ENCODE results near the gene IPO9.
"Not testable (repeated sequence)": the region's sequence is repeated elsewhere in the genome, so short reads cannot be mapped to it uniquely, and the experiment has no call there.

IPO9 gene

GRCh38 chr1:201810466-201811216 is 18.3 kb upstream of the IPO9 start:
- no peak for DNase-seq

GRCh38 chr1:201813226-201813625 is 15.7 kb upstream of the IPO9 start:
- DNase-seq, result no peak

GRCh38 chr1:201816309-201816854 is 12.6 kb upstream of the IPO9 start:
- no peak for DNase-seq

- DNase-seq, result no peak
These were observed 9.8 kb upstream of the IPO9 start for GRCh38 chr1:201818971-201819750.

GRCh38 chr1:201820413-201820812 is 8.5 kb upstream of the IPO9 start:
- DNase-seq, result no peak

GRCh38 chr1:201825245-201825644 is 3.7 kb upstream of the IPO9 start:
- no peak for DNase-seq

- DNase-seq, result no peak
These were observed 2.1 kb upstream of the IPO9 start for GRCh38 chr1:201826830-201827229.

GRCh38 chr1:201827321-201828216 is 1.4 kb upstream of the IPO9 start:
- DNase-seq, result no peak

- no peak for DNase-seq
These were observed 639 bp upstream of the IPO9 start for GRCh38 chr1:201828217-201828819.

GRCh38 chr1:201831371-201831770 is 2.4 kb downstream of the IPO9 start:
- DNase-seq, result no peak

GRCh38 chr1:201834621-201835020 is 5.7 kb downstream of the IPO9 start:
- no peak for DNase-seq

GRCh38 chr1:201838381-201838780 is 9.4 kb downstream of the IPO9 start:
- DNase-seq, result no peak

GRCh38 chr1:201839089-201839488 is 10.1 kb downstream of the IPO9 start:
- DNase-seq, result not testable (repeated sequence)

- no peak for DNase-seq
These were observed 11.1 kb downstream of the IPO9 start for GRCh38 chr1:201840055-201840454.

- no peak for DNase-seq
These were observed 11.5 kb downstream of the IPO9 start for GRCh38 chr1:201840490-201840889.

GRCh38 chr1:201841265-201841912 is 12.4 kb downstream of the IPO9 start:
- DNase-seq, result no peak

GRCh38 chr1:201842472-201843027 is 13.6 kb downstream of the IPO9 start:
- DNase-seq, result no peak

GRCh38 chr1:201845331-201846083 is 16.6 kb downstream of the IPO9 start:
- no peak for DNase-seq

GRCh38 chr1:201847150-201847549 is 18.2 kb downstream of the IPO9 start:
- no peak for DNase-seq

GRCh38 chr1:201848230-201848629 is 19.3 kb downstream of the IPO9 start:
- DNase-seq, result no peak

All from retina (tissue), 1 donor.